GM18505 (cell line): ENCODE data around the gene TBC1D21.
"Not testable (repeated sequence)": the region's sequence is repeated elsewhere in the genome, so short reads cannot be mapped to it uniquely, and the experiment has no call there.

Experiments
- ATAC-seq: cut with Tn5 transposase; IDR thresholded peaks from one replicate; pipeline ENCODE4 v1.9.1; 2021; ENCODE audit not compliant: unreplicated experiment
- POLR2A ChIP-seq: IDR thresholded peaks from 4 replicates; pipeline ENCODE4 v1.6.1; 2011; ENCODE audit warnings: borderline replicate concordance; ENCODE audit not compliant: insufficient read depth, insufficient read length; ENCODE audit errors: extremely low read depth

TBC1D21 gene

GRCh38 chr15:73927476-73928240 is 54.3 kb downstream of the TBC1D21 start:
- TF ChIP-seq POLR2A = no peak
- ATAC-seq = no peak

GRCh38 chr15:73928241-73928579 is 54.8 kb downstream of the TBC1D21 start:
- TF ChIP-seq POLR2A = no peak
- ATAC-seq = no peak

GRCh38 chr15:73928971-73929627 is 55.7 kb downstream of the TBC1D21 start:
- no peak for ATAC-seq
- TF ChIP-seq POLR2A = no peak

GRCh38 chr15:73930371-73930770 is 57.0 kb downstream of the TBC1D21 start:
- ATAC-seq = no peak

GRCh38 chr15:73930790-73931281 is 57.5 kb downstream of the TBC1D21 start:
- no peak for TF ChIP-seq POLR2A
- ATAC-seq = no peak

More at GRCh38 chr15:73930371-73930770, 57.0 kb downstream of the TBC1D21 start:
- TF ChIP-seq POLR2A = no peak

GRCh38 chr15:73931441-73931840 is 58.1 kb downstream of the TBC1D21 start:
- no peak for ATAC-seq

GRCh38 chr15:73932381-73933191 is 59.2 kb downstream of the TBC1D21 start:
- no peak for TF ChIP-seq POLR2A
- ATAC-seq = no peak

More at GRCh38 chr15:73931441-73931840, 58.1 kb downstream of the TBC1D21 start:
- TF ChIP-seq POLR2A = no peak

GRCh38 chr15:73934281-73934680 is 60.9 kb downstream of the TBC1D21 start:
- no peak for TF ChIP-seq POLR2A
- ATAC-seq = no peak

- TF ChIP-seq POLR2A = no peak
These were observed 62.2 kb downstream of the TBC1D21 start for GRCh38 chr15:73935547-73935946.

GRCh38 chr15:73936181-73936580 is 62.8 kb downstream of the TBC1D21 start:
- no peak for TF ChIP-seq POLR2A
- no peak for ATAC-seq

More at GRCh38 chr15:73935547-73935946, 62.2 kb downstream of the TBC1D21 start:
- no peak for ATAC-seq

- ATAC-seq = no peak
- TF ChIP-seq POLR2A = no peak
These were observed 63.4 kb downstream of the TBC1D21 start for GRCh38 chr15:73936588-73937290.

- no peak for ATAC-seq
- TF ChIP-seq POLR2A = no peak
These were observed 63.9 kb downstream of the TBC1D21 start for GRCh38 chr15:73937296-73937695.

- no peak for TF ChIP-seq POLR2A
- ATAC-seq = no peak
These were observed 64.4 kb downstream of the TBC1D21 start for GRCh38 chr15:73937726-73938125.

GRCh38 chr15:73938516-73938915 is 65.2 kb downstream of the TBC1D21 start:
- ATAC-seq = not testable (repeated sequence)
